Stimulated activated CD4-positive, alpha-beta T cell treated with anti-CD3 and anti-CD28 coated beads, TNF-alpha, amount 100 ng/mL, for 24 hours (primary cell): ENCODE data around the gene AFAP1.

ENCODE experiments used
- DNase-seq, 3 experiments: peaks; one replicate each; pipeline ENCODE4 v3.0.0-alpha.2; 2020; ENCODE audit warnings: low read depth in 3 of 3

Gene AFAP1

DNA sequence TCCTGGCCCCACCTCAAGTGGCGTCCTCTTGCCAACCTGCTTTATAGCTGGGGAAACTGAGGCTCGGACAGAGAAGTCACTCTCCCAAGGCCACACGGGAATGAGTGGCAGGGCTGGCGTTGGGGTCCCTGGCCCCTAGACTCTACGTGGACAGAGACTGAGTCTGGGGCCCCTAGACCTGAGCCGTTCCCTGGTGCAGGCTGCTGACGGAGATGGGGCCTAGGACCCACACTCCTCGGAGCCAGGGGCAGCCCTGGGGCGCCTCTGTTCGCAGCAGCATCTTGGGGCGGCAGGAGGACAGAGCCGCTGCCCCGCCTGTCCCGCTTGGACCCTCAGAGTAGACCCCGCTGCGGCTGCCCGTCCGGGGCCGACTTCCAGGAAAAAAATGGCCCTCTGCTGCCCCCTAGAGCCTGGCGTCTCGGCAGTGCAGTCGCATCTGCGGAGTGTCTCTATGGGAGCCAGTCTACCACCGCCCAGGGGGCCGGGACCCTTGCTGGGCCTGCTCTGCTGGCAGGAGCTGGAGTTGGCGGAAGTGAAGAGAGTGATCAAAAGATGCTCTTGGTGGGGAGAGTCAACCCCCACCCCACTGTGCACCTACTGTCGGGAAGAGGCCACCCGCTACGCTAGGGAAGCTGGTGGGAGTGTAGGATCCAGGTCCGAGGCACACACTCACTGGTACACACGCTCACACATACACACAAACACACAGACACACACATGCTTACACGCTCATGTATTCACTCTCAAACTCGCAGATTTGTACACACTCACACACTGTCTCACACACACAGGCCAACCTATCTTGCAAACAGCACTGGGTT lies 220.1 kb downstream of the AFAP1 start:
- peak; percentile 36 to 64 (median 41) for DNase-seq

DNA sequence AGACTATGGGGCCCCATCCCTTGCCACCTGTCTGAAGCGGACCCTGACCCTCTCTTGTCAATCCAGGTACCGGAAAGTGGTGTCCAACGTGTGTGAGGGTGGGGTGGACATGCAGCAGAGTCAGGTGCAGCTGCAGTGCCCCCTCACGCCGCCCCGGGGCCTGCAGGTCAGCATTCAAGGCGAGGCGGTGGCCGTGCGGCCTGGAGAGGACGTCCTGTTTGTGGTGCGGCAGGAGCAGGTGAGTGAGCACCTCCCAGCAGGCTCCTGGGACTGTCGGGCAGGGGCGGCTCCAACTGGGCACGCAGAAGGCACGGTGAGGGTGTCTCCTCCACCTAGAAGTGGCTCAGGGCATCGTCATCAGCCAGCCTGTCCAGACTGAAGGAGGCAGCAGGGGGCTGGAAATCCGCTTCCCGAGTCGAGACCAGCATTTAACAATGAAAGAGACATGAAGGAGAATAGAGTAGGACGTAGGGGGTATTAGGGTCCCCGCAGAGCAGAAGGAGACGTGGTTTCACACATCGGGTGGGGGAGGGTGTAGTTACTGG lies 221.6 kb downstream of the AFAP1 start:
- no peak for DNase-seq

DNA sequence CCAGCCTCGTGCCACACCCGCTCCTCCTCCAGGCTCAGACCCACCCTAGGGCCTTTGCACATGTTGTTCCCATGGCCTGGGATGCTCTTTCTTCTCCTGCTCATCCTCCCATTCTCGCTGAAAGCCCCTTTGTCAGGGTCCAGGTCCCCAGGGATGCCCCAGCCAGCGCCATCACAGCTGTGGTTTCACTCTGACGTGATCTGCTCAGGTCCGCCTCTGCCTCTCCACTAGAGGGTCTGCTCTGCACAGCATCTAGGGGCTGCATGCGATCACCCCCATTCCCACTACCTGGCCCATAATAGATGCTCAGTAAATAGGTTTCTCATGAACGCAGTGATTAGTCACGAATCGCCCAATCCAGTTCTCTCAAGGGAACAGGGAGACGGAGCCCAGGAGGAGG lies 222.5 kb downstream of the AFAP1 start:
- DNase-seq = no peak

DNA sequence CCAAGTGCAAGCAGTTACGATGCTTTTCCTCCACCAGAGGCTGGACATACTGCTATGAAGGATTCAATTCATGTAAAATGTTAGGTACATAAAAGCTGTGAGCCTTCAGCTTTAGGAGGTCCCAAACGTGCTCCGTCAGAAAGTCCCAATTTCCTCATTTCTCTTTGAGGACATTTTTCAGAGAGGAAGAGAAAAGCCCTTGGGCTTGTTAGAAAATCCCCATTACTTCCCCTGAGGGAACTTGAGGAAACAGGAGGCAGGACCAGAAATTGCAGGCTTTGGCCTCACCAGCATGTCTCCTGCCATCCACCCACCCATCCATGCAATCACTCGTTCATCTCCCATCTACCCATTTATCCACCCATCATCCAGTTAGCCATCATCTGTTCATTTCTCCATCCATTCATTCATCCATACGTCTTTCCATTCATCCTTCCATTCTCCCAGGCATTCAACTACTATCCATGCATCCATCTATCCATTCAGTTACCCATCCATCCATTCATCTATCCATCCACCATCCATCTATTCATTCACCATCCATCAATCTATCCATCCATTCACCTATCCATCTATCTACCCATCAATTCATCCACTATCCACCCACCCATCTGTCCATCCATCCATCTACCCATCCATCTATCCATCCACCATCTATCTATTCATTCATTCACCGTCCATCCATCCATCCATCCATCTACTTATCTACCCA lies 223.5 kb downstream of the AFAP1 start:
- no peak for DNase-seq

DNA sequence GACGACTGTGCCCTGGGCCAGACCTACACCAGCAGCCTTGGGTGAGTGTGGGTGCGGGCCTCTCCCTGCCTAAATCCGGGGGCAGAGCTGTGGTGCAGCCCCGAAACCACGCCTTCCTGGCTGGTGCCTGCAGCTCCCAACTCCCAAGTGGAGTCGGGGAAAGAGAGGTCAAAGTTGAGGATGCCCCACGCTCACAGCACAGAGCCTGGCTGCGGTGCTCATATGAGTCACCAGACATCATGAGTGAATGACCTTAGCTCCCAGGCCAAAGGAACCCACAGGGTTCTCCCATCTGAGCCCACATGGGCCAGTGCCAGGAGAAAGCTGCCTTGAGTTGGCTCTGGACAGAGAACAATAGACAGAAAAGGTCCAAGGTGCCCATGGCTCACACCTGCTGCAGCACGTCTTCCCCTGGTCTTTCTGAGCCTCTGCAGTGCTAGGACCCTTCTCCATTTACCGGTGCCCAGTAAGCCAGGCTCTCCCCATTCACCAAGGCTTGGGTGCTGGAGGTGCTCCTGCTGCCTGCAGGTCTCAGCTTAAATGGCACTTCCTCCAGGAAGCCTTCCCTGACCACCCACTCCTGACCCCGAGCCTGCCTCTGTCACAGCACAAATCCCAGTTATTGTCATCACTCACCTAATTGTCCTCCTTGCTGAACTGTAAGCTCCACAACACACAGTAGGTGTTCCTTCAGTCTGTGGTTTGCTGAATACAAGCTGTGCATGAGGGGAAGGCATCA lies 224.2 kb downstream of the AFAP1 start:
- DNase-seq = no peak

DNA sequence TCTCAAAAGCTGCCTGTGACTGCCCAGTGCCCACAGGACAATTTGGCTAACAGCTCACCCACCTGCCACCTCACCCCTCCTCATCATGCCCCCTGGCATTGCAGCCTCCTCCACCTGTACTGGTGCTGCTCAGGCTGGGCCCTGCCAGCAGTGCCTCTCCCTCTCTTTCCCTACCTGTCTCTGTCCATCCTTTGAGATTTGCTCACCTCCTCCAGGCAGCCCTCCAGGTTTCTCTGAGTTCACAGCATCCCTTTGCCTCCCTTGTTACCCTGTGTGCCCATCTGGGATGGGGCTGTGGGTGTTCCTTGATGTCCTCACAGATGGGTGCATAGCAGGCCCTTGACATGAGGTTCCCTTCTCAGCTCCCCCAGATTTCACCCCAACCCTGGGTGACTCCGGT lies 224.9 kb downstream of the AFAP1 start:
- no peak for DNase-seq

DNA sequence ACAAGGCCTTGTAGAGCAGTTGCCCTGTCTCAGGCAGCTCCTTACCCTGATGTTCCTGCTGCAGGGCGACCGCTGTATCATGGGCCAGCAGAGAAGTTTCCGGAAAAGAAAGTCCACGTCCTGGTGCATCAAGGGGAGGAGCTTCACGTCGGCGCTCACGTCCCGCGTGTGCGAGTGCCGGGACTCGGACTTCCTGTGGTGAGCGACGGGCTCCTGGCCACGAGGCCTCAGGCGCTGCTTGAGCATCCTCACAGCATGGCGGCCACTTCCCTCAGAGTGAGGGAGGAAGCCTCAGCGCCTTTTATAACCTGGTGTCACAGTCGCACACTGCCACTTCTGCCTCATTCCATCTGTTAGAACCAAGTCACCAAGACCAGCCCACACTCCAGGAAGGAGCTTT lies 225.5 kb downstream of the AFAP1 start:
- no peak for DNase-seq

DNA sequence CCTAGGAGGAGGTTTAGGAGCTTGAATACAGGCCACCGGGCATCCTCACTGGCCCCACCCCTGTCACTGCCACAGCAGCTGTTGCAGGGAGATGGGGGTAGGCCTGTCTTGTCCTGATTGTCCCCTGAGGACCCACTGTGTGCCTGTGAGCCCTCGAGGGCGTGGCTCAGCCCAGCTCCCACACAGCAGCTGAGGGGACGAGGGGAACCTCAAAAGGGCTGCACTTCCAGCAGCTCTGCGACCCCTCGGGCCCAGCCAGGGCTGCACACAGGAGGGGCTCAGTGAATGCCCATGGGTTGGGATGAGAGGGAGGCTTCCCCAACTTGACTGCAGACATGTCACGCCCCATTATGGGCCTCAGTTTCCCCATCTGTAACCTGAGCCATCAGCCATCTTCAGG lies 225.9 kb downstream of the AFAP1 start:
- DNase-seq = no peak

DNA sequence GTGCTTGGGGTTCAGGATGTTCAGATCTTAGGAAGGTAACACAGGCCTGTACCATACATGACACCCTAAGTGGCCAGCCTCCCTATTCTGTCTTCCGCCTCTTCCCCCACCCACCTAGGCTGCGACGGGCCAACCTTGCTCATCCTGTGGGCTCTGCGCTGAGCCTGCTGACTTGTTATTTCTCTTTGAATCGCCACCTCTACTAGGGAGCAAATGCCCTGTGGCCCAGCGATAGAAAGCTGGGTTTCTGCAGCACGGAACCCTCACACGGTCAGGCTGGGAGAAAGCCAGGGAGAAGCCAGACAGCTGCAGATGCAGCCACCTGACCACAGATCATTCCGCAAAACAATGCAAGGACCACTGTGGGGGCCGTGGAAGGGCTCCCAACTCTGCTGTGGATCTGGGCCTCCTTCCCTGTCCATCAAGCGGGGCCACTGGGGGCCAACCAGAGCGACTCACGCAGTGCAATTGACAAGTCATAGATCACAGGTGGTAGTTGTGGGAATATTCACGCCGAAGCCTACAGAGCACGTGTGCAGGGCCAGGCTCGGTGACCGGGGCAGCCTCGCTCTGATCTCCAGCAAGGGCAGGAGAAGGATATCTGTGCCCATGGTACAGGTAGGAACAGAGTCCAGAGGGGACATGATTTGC lies 227.5 kb downstream of the AFAP1 start:
- DNase-seq = no peak

DNA sequence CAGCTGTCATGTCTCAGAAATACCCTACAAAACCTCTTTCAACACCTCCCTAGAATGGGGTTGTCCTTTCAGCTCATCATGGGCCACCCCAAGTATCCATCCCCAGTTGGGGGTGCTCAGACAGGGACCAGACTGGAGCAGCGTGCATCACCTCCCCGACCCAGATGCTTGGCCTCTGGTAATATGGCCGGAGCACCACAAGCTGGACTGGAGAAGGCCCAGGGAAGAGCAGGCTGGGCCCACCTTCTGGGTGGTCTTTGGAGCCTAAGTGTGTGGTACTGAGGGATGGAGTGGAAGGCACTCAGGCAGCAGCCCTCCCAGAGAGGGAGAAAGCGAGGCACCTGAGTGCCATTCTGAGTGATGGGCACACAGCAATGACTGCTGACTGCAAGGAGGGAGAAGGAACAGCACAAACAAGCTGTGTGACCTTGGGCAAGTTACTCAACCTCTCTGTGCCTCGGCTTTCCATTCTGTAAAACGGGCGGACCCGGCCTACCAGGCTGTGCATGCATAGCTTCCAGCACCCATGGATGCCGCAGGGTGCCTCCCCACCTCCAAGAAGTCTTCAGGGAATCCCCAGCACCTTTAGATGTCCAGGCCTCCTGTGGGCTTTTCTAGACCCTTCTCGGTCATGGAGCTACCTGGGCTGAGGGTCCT lies 228.2 kb downstream of the AFAP1 start:
- no peak for DNase-seq

DNA sequence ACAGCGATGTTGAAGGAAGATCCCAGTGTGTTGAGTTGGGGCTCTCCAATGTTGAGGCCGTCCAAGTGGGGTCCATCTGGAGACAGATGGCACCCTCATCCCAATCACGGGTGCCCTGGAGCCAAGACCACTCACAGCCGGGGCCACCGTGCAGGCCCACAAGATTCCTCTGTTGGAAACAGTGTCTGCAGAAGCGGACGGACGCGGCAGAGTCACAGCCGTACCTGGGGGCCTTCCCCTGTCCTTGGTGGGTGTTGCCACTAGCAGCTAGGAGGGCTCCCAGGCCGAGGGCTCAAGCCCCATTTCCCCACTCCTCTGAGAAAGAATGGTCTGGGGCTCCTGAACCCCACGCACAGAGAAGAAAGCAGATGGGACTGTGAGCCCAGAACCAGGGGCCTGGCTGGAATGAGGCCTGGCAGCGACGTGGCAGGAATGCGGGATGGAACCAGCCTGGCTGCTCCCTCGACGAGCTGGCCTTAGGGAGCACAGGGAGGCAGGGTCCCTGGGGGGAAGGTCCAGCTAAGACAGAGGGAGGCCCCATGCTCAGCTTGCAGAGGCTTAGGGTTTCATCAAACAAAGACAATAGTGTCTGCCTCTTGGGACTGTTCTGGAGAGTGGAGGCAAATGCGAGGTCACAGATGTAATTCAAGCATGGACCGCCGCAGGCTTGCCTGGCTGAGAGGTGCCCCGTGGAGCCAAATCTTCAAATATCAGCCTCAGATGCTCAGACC lies 228.9 kb downstream of the AFAP1 start:
- DNase-seq = no peak

DNA sequence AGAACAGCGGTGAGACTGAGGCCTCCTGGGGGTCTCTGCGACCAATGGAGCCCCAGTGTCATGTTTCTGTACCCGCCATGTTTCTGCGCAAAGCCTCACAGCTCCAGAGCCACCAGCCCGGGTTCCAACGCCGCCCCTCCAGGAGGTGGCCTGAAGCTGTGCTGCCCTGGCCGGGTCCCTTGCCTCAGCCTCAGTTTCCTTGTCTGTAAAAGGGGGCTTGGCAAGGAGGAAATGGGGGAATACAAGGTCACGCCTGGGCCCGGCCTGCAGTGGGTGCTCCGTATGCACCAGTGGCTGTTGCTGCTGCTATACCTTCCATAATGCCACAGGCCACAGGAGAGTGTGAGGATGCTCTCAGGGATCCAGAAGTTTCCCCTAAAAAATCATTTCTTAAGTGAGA lies 229.5 kb downstream of the AFAP1 start:
- no peak for DNase-seq

DNA sequence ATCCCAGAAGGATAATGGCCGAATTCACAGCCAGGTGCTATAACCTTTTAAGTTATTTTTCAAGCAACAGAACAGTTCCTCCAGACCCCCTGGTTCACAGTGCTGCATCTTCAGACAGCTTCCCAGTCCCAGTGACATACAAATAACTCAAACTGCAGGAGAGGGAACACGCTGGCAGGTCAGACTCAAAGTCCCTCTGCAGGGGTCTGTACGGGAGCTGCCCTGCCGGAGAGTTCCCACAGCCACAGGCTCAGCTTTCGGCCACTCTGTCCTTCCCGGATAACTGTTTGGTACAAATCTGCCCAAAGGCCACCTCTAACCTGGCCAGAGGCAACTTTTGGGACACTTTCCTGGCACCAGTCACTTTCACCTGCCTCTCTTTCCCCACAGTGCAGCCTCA lies 230.2 kb downstream of the AFAP1 start:
- DNase-seq = no peak

DNA sequence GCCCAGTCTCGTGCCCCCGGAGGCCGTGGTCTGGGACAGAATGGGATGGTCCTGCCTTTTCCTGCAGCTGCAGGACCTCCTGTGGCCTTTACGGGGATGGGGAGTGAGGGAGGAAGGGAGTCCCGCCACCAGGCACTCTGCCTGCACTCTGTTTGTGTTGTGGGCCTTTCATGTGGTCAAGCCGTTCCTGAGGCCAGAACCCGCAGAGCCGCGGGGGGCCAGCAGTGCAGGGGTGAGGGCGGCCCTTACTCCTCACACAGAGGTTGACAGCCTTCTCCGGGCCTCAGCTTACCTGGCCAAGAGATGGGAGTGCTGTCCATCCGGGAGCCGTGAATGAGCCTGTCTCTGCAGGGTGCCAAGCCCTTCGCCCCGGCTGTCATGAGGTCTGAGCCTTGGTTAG lies 230.7 kb downstream of the AFAP1 start:
- DNase-seq = no peak
